Naive B cell (primary cell): ENCODE data around the gene CSGALNACT2. TPM values are rescaled to one million over a fixed set of nuclear protein-coding genes. Genes with fewer than 3 reads are reported as not detected.

Experiments used
- ATAC-seq, 2 donors: fragments of 150-1000 bp; cut with Tn5 transposase; 2 replicates each; pipeline ENCODE4 v1.10.0; 2021; ENCODE audit warnings: low read depth in 2 of 2, mild to moderate bottlenecking in 2 of 2, moderate library complexity in 2 of 2
- DNase-seq: peaks from one replicate; pipeline ENCODE4 v3.0.0; 2022
- H3K27ac Mint-ChIP-seq, 6 donors: one replicate each; pipeline ENCODE4 v1.8.0; 2020 to 2022; ENCODE audit warnings: mild to moderate bottlenecking in 6 of 6, mixed read lengths in 6 of 6, moderate library complexity in 5 of 6, inconsistent platforms in 2 of 6
- H3K27me3 Mint-ChIP-seq, 3 donors: one replicate each; pipeline ENCODE4 v1.8.0; 2021 to 2022; ENCODE audit warnings: mixed read lengths in 3 of 3, mild to moderate bottlenecking in 1 of 3
- H3K36me3 Mint-ChIP-seq, 2 donors: one replicate each; pipeline ENCODE4 v1.8.0; 2020 to 2022; ENCODE audit warnings: mixed read lengths in 2 of 2, inconsistent platforms in 1 of 2, mild to moderate bottlenecking in 1 of 2
- H3K4me1 Mint-ChIP-seq, 3 donors: one replicate each; pipeline ENCODE4 v1.8.0; 2020 to 2022; ENCODE audit warnings: mixed read lengths in 3 of 3, inconsistent platforms in 1 of 3, mild to moderate bottlenecking in 1 of 3, moderate library complexity in 1 of 3
- H3K4me3 Mint-ChIP-seq, 8 donors: one replicate each; pipeline ENCODE4 v1.8.0; 2020 to 2022; ENCODE audit warnings: mild to moderate bottlenecking in 8 of 8, mixed read lengths in 8 of 8, moderate library complexity in 8 of 8, inconsistent platforms in 2 of 8
- H3K9me3 Mint-ChIP-seq, 7 donors: one replicate each; pipeline ENCODE4 v1.8.0; 2020 to 2022; ENCODE audit warnings: mixed read lengths in 7 of 7, mild to moderate bottlenecking in 5 of 7, inconsistent platforms in 2 of 7, moderate library complexity in 1 of 7
- polyA plus RNA-seq, 6 donors: library from polyadenylated mRNA; unstranded; fragments of 300-500 nt; fragmentation: Illumina TruSeq; gene quantifications; one replicate each; pipeline ENCODE4 v1.2.3, GENCODE V29; 2021; ENCODE audit warnings: low read depth in 6 of 6

CSGALNACT2 gene
- polyA plus RNA-seq, 6 donors from 2014 or later = 10.0 to 16.0 (median 12.4) TPM

- no peaks in the 10 kb centered on the region for H3K27me3 Mint-ChIP-seq
- peak overlapping the region in 1 of 8 donors; percentile 20 for H3K4me3 Mint-ChIP-seq
- H3K36me3 Mint-ChIP-seq = no peaks in the 10 kb centered on the region
- H3K27ac Mint-ChIP-seq = peak overlapping the region in 1 of 6 donors; percentile 44
- no peak for ATAC-seq
- no peaks in the 10 kb centered on the region for H3K9me3 Mint-ChIP-seq
- no peak for DNase-seq
- peaks cover 30 to 33% (median 32%) of the 10 kb centered on the region in 3 donors for H3K4me1 Mint-ChIP-seq
Measured at GRCh38 chr10:43123361-43124093, 14.7 kb upstream of the CSGALNACT2 start.

DNA sequence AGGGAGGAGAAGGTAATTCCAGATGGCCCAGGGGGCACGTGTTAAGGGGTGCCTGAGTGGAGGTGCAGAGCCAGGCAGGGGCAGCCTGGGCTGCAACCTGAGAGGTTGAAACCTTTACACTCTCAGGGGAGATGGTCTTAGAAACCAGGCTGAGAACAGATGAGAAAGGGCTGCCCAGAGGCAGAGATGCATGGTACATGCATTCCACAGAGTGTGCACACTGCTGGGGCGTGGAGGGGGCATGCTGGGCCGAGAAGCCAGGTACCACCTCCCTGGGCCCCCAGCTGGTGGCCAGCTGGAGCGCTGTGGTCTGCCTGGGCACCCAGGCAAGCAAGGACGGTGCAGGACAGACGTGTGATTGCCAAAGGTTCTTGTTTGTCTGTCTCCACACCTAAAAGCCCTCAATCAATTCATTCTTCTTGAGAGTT lies 14.1 kb upstream of the CSGALNACT2 start:
- no peak overlapping the region for H3K4me3 Mint-ChIP-seq
- no peaks in the 10 kb centered on the region for H3K36me3 Mint-ChIP-seq
- H3K27ac Mint-ChIP-seq = peak overlapping the region in 1 of 6 donors; percentile 44
- peaks cover 29 to 33% (median 30%) of the 10 kb centered on the region in 3 donors for H3K4me1 Mint-ChIP-seq
- no peaks in the 10 kb centered on the region for H3K27me3 Mint-ChIP-seq
- no peak for DNase-seq
- ATAC-seq = no peak
- no peaks in the 10 kb centered on the region for H3K9me3 Mint-ChIP-seq

GRCh38 chr10:43124574-43125273 lies 13.5 kb upstream of the CSGALNACT2 start:
- no peaks in the 10 kb centered on the region for H3K9me3 Mint-ChIP-seq
- no peak for ATAC-seq
- no peak for DNase-seq
- H3K27me3 Mint-ChIP-seq = no peaks in the 10 kb centered on the region
- H3K4me1 Mint-ChIP-seq = peaks cover 29 to 33% (median 30%) of the 10 kb centered on the region in 3 donors
- no peak overlapping the region for H3K4me3 Mint-ChIP-seq
- H3K36me3 Mint-ChIP-seq = no peaks in the 10 kb centered on the region
- H3K27ac Mint-ChIP-seq = no peak overlapping the region

- H3K27me3 Mint-ChIP-seq = no peaks in the 10 kb centered on the region
- H3K4me3 Mint-ChIP-seq = no peak overlapping the region
- H3K4me1 Mint-ChIP-seq = peaks cover 26 to 30% (median 27%) of the 10 kb centered on the region in 3 donors
- no peak overlapping the region for H3K27ac Mint-ChIP-seq
- ATAC-seq = no peak
- H3K36me3 Mint-ChIP-seq = no peaks in the 10 kb centered on the region
- no peak for DNase-seq
- no peaks in the 10 kb centered on the region for H3K9me3 Mint-ChIP-seq
Measured at GRCh38 chr10:43125274-43125845, 12.9 kb upstream of the CSGALNACT2 start.

DNA sequence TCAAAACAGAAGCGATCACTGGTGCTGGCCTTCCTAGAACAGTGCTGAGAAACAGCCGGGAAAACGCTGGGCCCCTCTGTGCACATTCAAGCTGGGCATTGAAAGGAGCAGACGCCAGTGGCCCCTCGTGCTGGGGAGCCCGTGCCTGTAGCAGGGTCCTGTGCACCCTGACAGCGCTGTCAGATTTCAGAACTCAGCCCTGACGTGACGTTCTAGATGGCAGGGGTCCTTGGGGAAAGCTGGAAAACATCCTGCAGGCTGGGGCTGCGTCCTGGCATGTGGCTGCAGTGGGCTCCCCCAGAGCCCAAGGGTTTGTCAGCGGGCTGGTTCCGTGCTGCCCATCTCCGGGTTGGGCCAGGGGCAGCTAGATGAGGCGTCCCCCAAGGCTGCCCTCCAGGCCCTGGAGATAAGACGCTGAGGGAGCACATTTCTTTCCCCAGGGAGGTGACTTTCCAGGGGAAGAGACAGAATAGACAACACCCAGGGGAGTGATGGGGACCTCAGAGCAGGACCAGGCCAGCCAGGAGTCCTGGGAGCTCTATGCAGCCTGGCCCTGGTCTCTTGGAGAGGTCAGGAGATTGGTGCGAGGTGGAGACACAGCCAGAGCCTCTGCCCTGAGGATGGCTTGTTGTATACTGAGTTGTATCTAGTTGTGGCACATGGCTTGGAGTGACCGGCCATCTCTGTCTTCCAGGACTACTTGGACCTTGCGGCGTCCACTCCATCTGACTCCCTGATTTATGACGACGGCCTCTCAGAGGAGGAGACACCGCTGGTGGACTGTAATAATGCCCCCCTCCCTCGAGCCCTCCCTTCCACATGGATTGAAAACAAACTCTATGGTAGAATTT lies 12.1 kb upstream of the CSGALNACT2 start:
- ATAC-seq (no peak), DNase-seq (no peak)
- H3K9me3 Mint-ChIP-seq = no peaks in the 10 kb centered on the region
- H3K4me3 Mint-ChIP-seq = peak overlapping the region in 2 of 8 donors; percentile 39 to 70
- peaks cover 18 to 22% (median 20%) of the 10 kb centered on the region in 3 donors for H3K4me1 Mint-ChIP-seq
- H3K27me3 Mint-ChIP-seq = peaks cover 0 to 5% (median 0%) of the 10 kb centered on the region in 3 donors
- no peaks in the 10 kb centered on the region for H3K36me3 Mint-ChIP-seq
- no peak overlapping the region for H3K27ac Mint-ChIP-seq

DNA sequence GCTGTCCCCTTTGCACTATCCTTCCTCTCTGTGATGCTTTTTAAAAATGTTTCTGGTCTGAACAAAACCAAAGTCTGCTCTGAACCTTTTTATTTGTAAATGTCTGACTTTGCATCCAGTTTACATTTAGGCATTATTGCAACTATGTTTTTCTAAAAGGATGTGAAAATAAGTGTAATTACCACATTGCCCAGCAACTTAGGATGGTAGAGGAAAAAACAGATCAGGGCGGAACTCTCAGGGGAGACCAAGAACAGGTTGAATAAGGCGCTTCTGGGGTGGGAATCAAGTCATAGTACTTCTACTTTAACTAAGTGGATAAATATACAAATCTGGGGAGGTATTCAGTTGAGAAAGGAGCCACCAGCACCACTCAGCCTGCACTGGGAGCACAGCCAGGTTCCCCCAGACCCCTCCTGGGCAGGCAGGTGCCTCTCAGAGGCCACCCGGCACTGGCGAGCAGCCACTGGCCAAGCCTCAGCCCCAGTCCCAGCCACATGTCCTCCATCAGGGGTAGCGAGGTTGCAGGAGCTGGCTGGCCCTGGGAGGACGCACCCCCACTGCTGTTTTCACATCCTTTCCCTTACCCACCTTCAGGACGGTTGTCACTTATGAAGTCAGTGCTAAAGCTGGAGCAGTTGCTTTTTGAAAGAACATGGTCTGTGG lies 11.4 kb upstream of the CSGALNACT2 start:
- Mint-ChIP-seq H3K27ac (peak overlapping the region in 4 of 6 donors; percentile 2 to 74 (median 56)), H3K4me1 (peaks cover 11 to 15% (median 12%) of the 10 kb centered on the region in 3 donors), H3K9me3 (no peaks in the 10 kb centered on the region), H3K4me3 (peak overlapping the region in 3 of 8 donors; percentile 39 to 70 (median 50)), H3K36me3 (no peaks in the 10 kb centered on the region), H3K27me3 (peaks cover 0 to 6% (median 0%) of the 10 kb centered on the region in 3 donors)
- ATAC-seq = peak; percentile 28 to 41
- DNase-seq = no peak

DNA sequence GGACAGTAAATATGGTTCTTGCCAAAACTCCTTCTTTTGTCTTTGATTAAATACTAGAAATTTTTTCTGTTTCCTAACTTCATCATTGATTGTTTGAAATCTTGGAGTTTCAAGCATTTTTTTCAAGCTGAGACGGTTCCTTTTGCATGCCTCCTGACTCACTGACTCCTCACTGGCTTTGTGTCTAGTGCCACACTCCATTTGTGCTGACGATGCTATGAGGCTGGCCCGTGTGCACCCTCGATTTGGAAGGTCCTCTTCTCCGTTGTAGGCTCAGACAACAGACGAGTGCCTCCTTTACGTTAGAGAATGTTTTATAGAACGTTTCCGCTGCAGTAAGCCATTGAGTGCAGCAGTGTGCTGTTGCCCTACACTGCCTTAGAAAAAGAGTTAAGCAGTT lies 10.8 kb upstream of the CSGALNACT2 start:
- peaks cover 0 to 6% (median 0%) of the 10 kb centered on the region in 3 donors for H3K27me3 Mint-ChIP-seq
- ATAC-seq (no peak), DNase-seq (no peak)
- H3K4me3 Mint-ChIP-seq = no peak overlapping the region
- H3K36me3 Mint-ChIP-seq = no peaks in the 10 kb centered on the region
- peak overlapping the region in 1 of 6 donors; percentile 30 for H3K27ac Mint-ChIP-seq
- H3K9me3 Mint-ChIP-seq = no peaks in the 10 kb centered on the region
- peaks cover 5 to 11% (median 11%) of the 10 kb centered on the region in 3 donors for H3K4me1 Mint-ChIP-seq

- no peaks in the 10 kb centered on the region for H3K36me3 Mint-ChIP-seq
- H3K9me3 Mint-ChIP-seq = no peaks in the 10 kb centered on the region
- peak overlapping the region in 1 of 6 donors; percentile 8 for H3K27ac Mint-ChIP-seq
- peaks cover 5 to 11% (median 11%) of the 10 kb centered on the region in 3 donors for H3K4me1 Mint-ChIP-seq
- no peak overlapping the region for H3K4me3 Mint-ChIP-seq
- peaks cover 0 to 6% (median 0%) of the 10 kb centered on the region in 3 donors for H3K27me3 Mint-ChIP-seq
- ATAC-seq (no peak), DNase-seq (no peak)
Measured at GRCh38 chr10:43128331-43128730, 9.9 kb upstream of the CSGALNACT2 start.

DNA sequence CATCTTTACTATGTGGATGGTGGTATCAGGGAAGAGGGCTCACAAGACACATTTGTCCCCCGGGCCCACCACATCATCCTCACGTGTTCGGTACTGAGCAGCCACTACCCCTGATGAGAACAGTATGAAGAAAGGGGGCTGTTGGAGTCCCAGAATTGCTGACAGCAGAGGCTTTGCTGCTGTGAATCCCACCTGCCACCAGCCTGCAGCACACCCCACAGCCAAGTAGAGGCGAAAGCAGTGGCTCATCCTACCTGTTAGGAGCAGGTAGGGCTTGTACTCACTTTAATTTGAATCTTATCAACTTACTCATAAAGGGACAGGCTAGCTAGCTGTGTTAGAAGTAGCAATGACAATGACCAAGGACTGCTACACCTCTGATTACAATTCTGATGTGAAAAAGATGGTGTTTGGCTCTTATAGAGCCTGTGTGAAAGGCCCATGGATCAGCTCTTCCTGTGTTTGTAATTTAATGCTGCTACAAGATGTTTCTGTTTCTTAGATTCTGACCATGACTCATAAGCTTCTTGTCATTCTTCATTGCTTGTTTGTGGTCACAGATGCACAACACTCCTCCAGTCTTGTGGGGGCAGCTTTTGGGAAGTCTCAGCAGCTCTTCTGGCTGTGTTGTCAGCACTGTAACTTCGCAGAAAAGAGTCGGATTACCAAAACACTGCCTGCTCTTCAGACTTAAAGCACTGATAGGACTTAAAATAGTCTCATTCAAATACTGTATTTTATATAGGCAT lies 9.1 kb upstream of the CSGALNACT2 start:
- H3K27ac Mint-ChIP-seq = peak overlapping the region in 1 of 6 donors; percentile 42
- peaks cover 5 to 7% (median 6%) of the 10 kb centered on the region in 3 donors for H3K4me1 Mint-ChIP-seq
- peaks cover 0 to 6% (median 0%) of the 10 kb centered on the region in 3 donors for H3K27me3 Mint-ChIP-seq
- no peaks in the 10 kb centered on the region for H3K36me3 Mint-ChIP-seq
- H3K4me3 Mint-ChIP-seq = peak overlapping the region in 1 of 8 donors; percentile 33
- ATAC-seq = peak in 1 of 2 donors; percentile 18
- no peak for DNase-seq
- no peaks in the 10 kb centered on the region for H3K9me3 Mint-ChIP-seq

GRCh38 chr10:43130770-43131171 lies 7.5 kb upstream of the CSGALNACT2 start:
- Mint-ChIP-seq H3K4me1 (peaks cover 5 to 11% (median 8%) of the 10 kb centered on the region in 3 donors), H3K27me3 (peaks cover 0 to 6% (median 0%) of the 10 kb centered on the region in 3 donors)

DNA sequence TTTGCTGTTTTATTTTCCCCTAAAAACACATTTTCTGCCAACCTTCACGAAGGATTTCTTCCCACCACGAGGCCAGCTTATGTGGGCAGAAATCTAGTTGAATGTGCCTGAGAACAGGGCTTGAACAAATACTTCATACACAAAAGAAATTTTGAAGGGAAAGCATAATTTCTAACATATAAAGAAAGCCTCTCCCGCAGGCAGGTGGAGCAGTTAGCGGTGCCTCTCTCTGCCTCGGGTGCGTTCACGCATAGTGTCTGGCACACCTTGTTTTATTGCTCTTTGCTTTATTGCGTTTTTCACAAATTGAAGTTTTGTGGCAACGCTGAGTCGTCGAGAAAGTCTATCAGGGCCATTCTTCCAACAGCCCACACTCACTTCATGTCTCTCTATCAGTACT lies 7.0 kb upstream of the CSGALNACT2 start:
- no peaks in the 10 kb centered on the region for H3K36me3 Mint-ChIP-seq
- DNase-seq (no peak), ATAC-seq (no peak)
- H3K27me3 Mint-ChIP-seq = peaks cover 0 to 6% (median 0%) of the 10 kb centered on the region in 3 donors
- H3K9me3 Mint-ChIP-seq = no peaks in the 10 kb centered on the region
- H3K4me3 Mint-ChIP-seq = no peak overlapping the region
- H3K4me1 Mint-ChIP-seq = peaks cover 9 to 16% (median 12%) of the 10 kb centered on the region in 3 donors
- no peak overlapping the region for H3K27ac Mint-ChIP-seq

More at GRCh38 chr10:43130770-43131171, 7.5 kb upstream of the CSGALNACT2 start:
- Mint-ChIP-seq H3K4me3 (no peak overlapping the region), H3K9me3 (no peaks in the 10 kb centered on the region), H3K27ac (peak overlapping the region in 1 of 6 donors; percentile 17), H3K36me3 (no peaks in the 10 kb centered on the region)
- no peak for ATAC-seq
- DNase-seq = no peak

DNA sequence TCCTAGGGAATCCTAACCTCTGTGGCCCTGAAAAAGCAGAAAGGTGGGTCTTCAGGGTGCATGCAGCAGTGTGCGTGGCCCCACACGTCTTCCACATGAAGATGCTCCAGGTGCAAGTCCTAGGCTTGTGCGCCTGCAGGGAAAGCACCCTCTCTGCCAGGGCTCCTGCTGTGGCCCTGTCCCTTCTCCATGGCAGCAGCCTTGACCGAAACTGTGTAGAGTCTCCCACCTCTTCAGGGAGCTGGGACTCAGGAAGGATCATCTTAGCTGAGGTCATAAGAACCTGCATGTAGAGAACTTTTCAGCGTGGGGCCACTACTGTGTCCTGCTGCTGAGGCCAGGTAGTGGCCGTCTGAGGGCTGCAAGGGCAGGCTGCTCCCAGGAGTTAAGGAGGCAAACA lies 6.3 kb upstream of the CSGALNACT2 start:
- Mint-ChIP-seq H3K4me1 (peaks cover 11 to 13% (median 13%) of the 10 kb centered on the region in 3 donors), H3K27me3 (peaks cover 0 to 6% (median 0%) of the 10 kb centered on the region in 3 donors), H3K36me3 (no peaks in the 10 kb centered on the region), H3K4me3 (no peak overlapping the region), H3K27ac (peak overlapping the region in 1 of 6 donors; percentile 33), H3K9me3 (no peaks in the 10 kb centered on the region)
- DNase-seq (no peak), ATAC-seq (no peak)
